GM23248 (cell line): ENCODE data around the gene CREB3L2. TPM values are rescaled to one million over a fixed set of nuclear protein-coding genes. Genes with fewer than 3 reads are reported as not detected.

Source experiments
- DNase-seq: peaks from one replicate; pipeline ENCODE4 v3.0.0-alpha.2; 2015
- H2AFZ ChIP-seq: fragments of 200-600 bp; sonication (generic); 2 replicates; pipeline ENCODE4 v1.6.1; 2016; ENCODE audit warnings: antibody characterized with exemption
- H3F3A ChIP-seq: fragments of 200-600 bp; sonication (generic); 2 replicates; pipeline ENCODE4 v1.6.1; 2016; ENCODE audit warnings: mild to moderate bottlenecking, antibody characterized with exemption, mixed run types; ENCODE audit not compliant: insufficient read depth
- H3K27ac ChIP-seq: fragments of 200-600 bp; sonication (generic); 2 replicates; pipeline ENCODE4 v1.5.1; 2016; ENCODE audit warnings: mild to moderate bottlenecking
- H3K27me3 ChIP-seq: fragments of 200-600 bp; sonication (generic); replicated peaks from 2 replicates; pipeline ENCODE4 v1.6.1; 2016; ENCODE audit warnings: mild to moderate bottlenecking; ENCODE audit not compliant: insufficient read depth
- H3K36me3 ChIP-seq: fragments of 200-600 bp; sonication (generic); 2 replicates; pipeline ENCODE4 v1.6.1; 2016; ENCODE audit warnings: low read depth, mild to moderate bottlenecking
- H3K4me1 ChIP-seq: fragments of 200-600 bp; sonication (generic); 2 replicates; pipeline ENCODE4 v1.6.1; 2016; ENCODE audit warnings: mild to moderate bottlenecking; ENCODE audit not compliant: insufficient read depth
- H3K4me2 ChIP-seq: fragments of 200-600 bp; sonication (generic); one replicate; pipeline ENCODE4 v1.6.1; 2016; ENCODE audit warnings: mild to moderate bottlenecking; ENCODE audit not compliant: unreplicated experiment
- H3K4me3 ChIP-seq: fragments of 200-600 bp; sonication (generic); 2 replicates; pipeline ENCODE4 v1.5.1; 2016; ENCODE audit warnings: mild to moderate bottlenecking
- H3K79me2 ChIP-seq: fragments of 200-600 bp; sonication (generic); 2 replicates; pipeline ENCODE4 v1.6.1; 2016; ENCODE audit warnings: mild to moderate bottlenecking; ENCODE audit not compliant: insufficient read depth
- H3K9ac ChIP-seq: fragments of 200-600 bp; sonication (generic); 2 replicates; pipeline ENCODE4 v1.6.1; 2016; ENCODE audit warnings: mild to moderate bottlenecking
- H3K9me2 ChIP-seq: fragments of 200-600 bp; sonication (generic); 2 replicates; pipeline ENCODE4 v1.6.1; 2016; ENCODE audit warnings: mixed run types, mild to moderate bottlenecking, moderate library complexity; ENCODE audit not compliant: insufficient read depth
- H3K9me3 ChIP-seq: fragments of 200-600 bp; sonication (generic); one replicate; pipeline ENCODE4 v1.6.1; 2017; ENCODE audit warnings: low read depth
- H4K20me1 ChIP-seq: fragments of 200-600 bp; sonication (generic); 2 replicates; pipeline ENCODE4 v1.6.0; 2016; ENCODE audit not compliant: insufficient read depth
- EZH2 ChIP-seq: fragments of 200-600 bp; sonication (generic); IDR thresholded peaks from 2 replicates; pipeline ENCODE4 v1.6.1; 2018; ENCODE audit warnings: antibody characterized with exemption, mild to moderate bottlenecking; ENCODE audit not compliant: insufficient read depth, poor library complexity, severe bottlenecking
- EZH2phosphoT487 ChIP-seq: fragments of 200-600 bp; sonication (generic); IDR thresholded peaks from 2 replicates; pipeline ENCODE4 v1.6.1; 2018; ENCODE audit warnings: antibody characterized with exemption, moderate library complexity, mild to moderate bottlenecking, low read depth; ENCODE audit not compliant: insufficient read depth
- WGBS, 2 experiments: methylation state at CpG; one replicate each; pipeline ENCODE4 v1.1.6; 2015 to 2017; ENCODE audit warnings: low lambda C conversion rate in 2 of 2, low coverage in 1 of 2; ENCODE audit errors: missing lambda C conversion rate in 2 of 2; 5-methylcytosine and 5-hydroxymethylcytosine counted together
- in situ Hi-C: fragments of 300-500 bp; cut with MboI; formaldehyde crosslinking; loops from 2 replicates; pipeline ENCODE4 v1.15.0; 2020
- polyA plus RNA-seq: library from polyadenylated mRNA; unstranded; fragments of >200 nt; fragmentation: Nextera tagmentation; extraction: Ambion mirVana; gene quantifications from 2 replicates; pipeline ENCODE4 v1.2.1, GENCODE V29; 2016
- total RNA-seq: library from RNA; depleted of rRNA; stranded (reverse); fragments of >200 nt; shearing (Covaris generic); gene quantifications from 2 replicates; pipeline ENCODE4 v1.2.3, GENCODE V29; 2014

CREB3L2 gene
- total and polyA plus RNA-seq, 2 experiments from 2014 or later: 43.7 to 53.7 TPM

DNA sequence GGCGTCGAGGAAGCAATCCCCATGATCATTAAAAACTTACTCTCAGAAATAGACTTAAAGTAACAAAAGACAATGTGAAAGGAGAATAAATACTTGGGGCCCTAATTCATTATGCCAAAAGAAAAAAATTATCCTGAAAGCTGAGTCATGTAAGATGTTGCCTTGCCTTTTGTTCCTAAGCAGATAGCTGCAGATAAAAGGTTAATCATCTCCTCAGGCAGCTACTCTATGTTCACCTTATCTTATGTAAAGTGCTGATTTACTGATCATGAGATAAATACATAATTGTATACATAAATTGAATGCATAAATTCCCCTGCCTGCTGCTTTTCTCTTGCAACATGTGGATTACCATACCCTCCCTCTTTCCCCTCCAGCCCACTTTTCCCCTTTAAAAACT lies 28.1 kb upstream of the CREB3L2 start:
- in situ Hi-C loops: no loop called here
- Histone ChIP-seq H3K4me3 (no peak overlapping the region), H3K9me2 (no peaks in the 10 kb centered on the region)

DNA sequence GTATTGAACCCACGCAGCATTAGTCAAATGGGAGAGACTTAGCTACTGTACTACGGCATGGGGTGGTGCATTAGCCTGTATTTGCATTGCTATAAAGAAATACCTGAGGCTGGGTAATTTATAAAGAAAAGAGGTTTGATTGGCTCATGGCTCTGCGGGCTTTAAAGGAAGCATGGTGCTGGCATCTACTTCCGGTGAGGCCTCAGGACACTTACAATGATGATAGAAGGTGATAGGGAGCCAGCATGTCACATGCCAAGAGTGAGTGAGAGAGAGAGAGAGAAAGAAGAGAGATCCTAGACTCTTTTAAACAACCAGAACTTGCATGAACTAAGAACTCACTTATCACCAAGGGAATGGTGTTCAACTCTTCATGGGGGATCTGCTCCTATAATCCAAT lies 27.2 kb upstream of the CREB3L2 start:
- no peak for TF ChIP-seq EZH2phosphoT487
- no peak for TF ChIP-seq EZH2
- no peak overlapping the region for H3K4me3 ChIP-seq
- H3K79me2 ChIP-seq: no peaks in the 10 kb centered on the region
- no peak overlapping the region for H2AFZ ChIP-seq
- H3K4me2 ChIP-seq: no peak overlapping the region
- H3K9ac ChIP-seq: no peak overlapping the region
- no peaks in the 10 kb centered on the region for H3K36me3 ChIP-seq
- H3K9me3 ChIP-seq: no peaks in the 10 kb centered on the region
- in situ Hi-C loops: no loop called here
- no peaks in the 10 kb centered on the region for H4K20me1 ChIP-seq
- H3K27me3 ChIP-seq: no peaks in the 10 kb centered on the region
- no peaks in the 10 kb centered on the region for H3F3A ChIP-seq
- H3K27ac ChIP-seq: no peak overlapping the region
- no peak for DNase-seq
- WGBS, 2 experiments: 49 to 58% methylated on average over 4 of the region's 4 CpGs
- no peaks in the 10 kb centered on the region for H3K9me2 ChIP-seq
- no peaks in the 10 kb centered on the region for H3K4me1 ChIP-seq

More for the DNA sequence above, 28.1 kb upstream of the CREB3L2 start:
- no peak for DNase-seq
- H3K4me2 ChIP-seq: no peak overlapping the region
- no peaks in the 10 kb centered on the region for H4K20me1 ChIP-seq
- TF ChIP-seq EZH2phosphoT487 (no peak), EZH2 (no peak)
- H3K9ac ChIP-seq: no peak overlapping the region
- H3K36me3 ChIP-seq: no peaks in the 10 kb centered on the region
- no peaks in the 10 kb centered on the region for H3K4me1 ChIP-seq
- WGBS, 2 experiments: 66 to 78% methylated on average over 2 of the region's 2 CpGs
- no peak overlapping the region for H2AFZ ChIP-seq
- H3K9me3 ChIP-seq: no peaks in the 10 kb centered on the region
- no peak overlapping the region for H3K27ac ChIP-seq
- H3K27me3 ChIP-seq: no peaks in the 10 kb centered on the region
- H3K79me2 ChIP-seq: no peaks in the 10 kb centered on the region
- H3F3A ChIP-seq: no peaks in the 10 kb centered on the region

DNA sequence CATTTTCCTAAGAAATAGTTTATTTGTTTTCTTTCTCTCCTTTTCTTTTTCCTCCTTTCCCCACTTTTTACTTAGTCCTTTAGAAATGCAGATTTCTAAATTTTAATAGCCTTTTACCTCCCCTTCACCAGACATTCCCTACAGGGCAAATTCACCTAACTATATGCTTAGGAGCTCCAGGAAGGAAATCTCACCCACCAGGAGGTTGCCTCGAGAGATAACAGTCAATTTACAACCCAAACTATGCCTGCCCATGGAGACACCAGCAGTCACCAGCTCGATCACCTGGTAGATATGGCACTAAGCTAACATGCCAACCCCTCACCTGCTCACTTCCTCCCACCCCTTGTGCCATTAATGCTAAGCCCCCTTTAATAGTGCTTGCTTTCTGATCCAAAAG lies 25.2 kb upstream of the CREB3L2 start:
- H3K4me1 ChIP-seq: no peaks in the 10 kb centered on the region
- H3K4me3 ChIP-seq: no peak overlapping the region
- in situ Hi-C loops: no loop called here
- H3K79me2 ChIP-seq: no peaks in the 10 kb centered on the region
- H4K20me1 ChIP-seq: no peaks in the 10 kb centered on the region
- no peak overlapping the region for H3K9ac ChIP-seq
- no peak overlapping the region for H3K4me2 ChIP-seq
- H3K36me3 ChIP-seq: no peaks in the 10 kb centered on the region
- no peaks in the 10 kb centered on the region for H3K9me2 ChIP-seq
- no peaks in the 10 kb centered on the region for H3F3A ChIP-seq
- no peak for TF ChIP-seq EZH2
- no peak for TF ChIP-seq EZH2phosphoT487
- no peak overlapping the region for H2AFZ ChIP-seq
- H3K27ac ChIP-seq: no peak overlapping the region
- DNase-seq: no peak
- no peaks in the 10 kb centered on the region for H3K9me3 ChIP-seq
- H3K27me3 ChIP-seq: no peaks in the 10 kb centered on the region
- 2 to 10% methylated on average over 2 of the region's 2 CpGs for WGBS, 2 experiments

DNA sequence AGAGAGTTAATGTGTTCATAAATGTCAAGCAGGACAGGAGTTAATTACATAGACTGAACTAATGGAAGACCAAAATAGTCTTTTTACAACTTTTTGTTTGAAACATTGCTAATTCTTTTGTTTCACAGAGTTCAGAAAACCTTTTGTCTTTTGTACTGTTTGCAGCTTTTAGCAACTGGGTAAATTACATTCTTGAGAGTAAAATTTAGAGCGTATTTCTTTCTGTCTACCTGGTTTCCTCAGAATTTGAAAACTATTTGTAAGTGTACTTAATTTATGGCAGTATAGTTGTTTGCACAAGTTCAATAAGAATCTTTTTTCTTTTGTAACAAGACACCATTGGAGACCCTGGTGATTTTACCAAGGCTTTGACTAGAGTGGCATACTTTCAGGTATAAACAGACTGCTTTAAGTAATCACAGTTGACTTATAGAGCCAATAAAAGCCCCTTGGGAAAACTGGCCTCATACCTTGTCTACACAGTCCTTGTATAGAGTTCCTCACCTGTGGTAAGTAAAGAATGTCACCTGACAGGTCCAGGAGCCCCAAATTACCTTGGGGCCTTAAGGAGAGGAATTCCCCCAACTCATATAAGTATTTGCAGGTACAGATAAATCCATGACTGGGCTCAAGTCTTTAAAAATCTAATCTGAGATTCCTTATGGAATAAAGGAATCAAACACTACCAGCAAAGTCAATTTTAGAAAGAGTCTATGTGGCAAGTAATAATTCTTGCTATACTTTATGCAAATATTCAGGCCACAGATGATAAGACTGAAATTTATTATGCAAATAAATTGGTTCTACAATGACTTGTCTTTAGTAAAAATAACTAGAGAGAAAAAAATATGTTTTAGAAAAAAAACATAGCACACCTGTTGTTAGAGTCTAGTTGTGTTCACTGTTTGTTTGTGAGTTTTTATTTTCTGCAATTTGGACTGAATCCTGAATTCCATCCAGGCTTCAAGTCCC lies 23.6 kb upstream of the CREB3L2 start:
- Histone ChIP-seq H3K4me1 (no peaks in the 10 kb centered on the region), H2AFZ (no peak overlapping the region), H3K9me3 (no peaks in the 10 kb centered on the region), H4K20me1 (no peaks in the 10 kb centered on the region), H3F3A (no peaks in the 10 kb centered on the region), H3K9ac (no peak overlapping the region), H3K79me2 (no peaks in the 10 kb centered on the region), H3K4me3 (no peak overlapping the region), H3K9me2 (no peaks in the 10 kb centered on the region), H3K27ac (no peak overlapping the region), H3K4me2 (no peak overlapping the region), H3K27me3 (no peaks in the 10 kb centered on the region), H3K36me3 (no peaks in the 10 kb centered on the region)
- no peak for TF ChIP-seq EZH2
- no peak for DNase-seq
- in situ Hi-C loops: no loop called here
- 57 to 65% methylated on average over 1 of the region's 1 CpG for WGBS, 2 experiments
